Spleen (tissue), 7 donors: ENCODE measurements around the gene POU2F1.

ENCODE experiments used
- CTCF ChIP-seq, 11 experiments: fragments of 200-600 bp in 7 of 11; fragments of 450-650 bp in 4 of 11; sonication (generic) in 4 of 11; IDR thresholded peaks in 8 of 11; conservative IDR thresholded peaks in 3 of 11; 1 replicate in 7 of 11; 2 replicates in 4 of 11; pipeline versions ENCODE4 v1.4.0 to v1.8.0; 2016 to 2021; ENCODE audit warnings: antibody characterized with exemption in 11 of 11, inconsistent platforms in 4 of 11, mild to moderate bottlenecking in 1 of 11
- POLR2A ChIP-seq, 3 donors: fragments of 450-650 bp; IDR thresholded peaks; one replicate each; pipeline ENCODE4 v1.5.1; 2017; ENCODE audit warnings: antibody characterized with exemption in 3 of 3, mild to moderate bottlenecking in 1 of 3
- POLR2AphosphoS5 ChIP-seq, 3 donors: sonication (generic); formaldehyde crosslinking; IDR thresholded peaks; one replicate each; pipeline ENCODE4 v1.5.1; 2017; ENCODE audit warnings: antibody characterized with exemption in 3 of 3
- donor health status: DM: no; HTN: no; CAD: no; lungs with moderate emphysema.
- donor health status: DM: no; HTN: no; CAD: no.
- donor health status: DM: no; HTN: no; CAD: no.

- no peak for TF ChIP-seq CTCF (IDR thresholded peaks at IDR 0.05 in 8 of 11, conservative IDR thresholded peaks at IDR 0.05 in 3 of 11)
- TF ChIP-seq POLR2AphosphoS5 (IDR thresholded peaks at IDR 0.05), result no peak
- TF ChIP-seq POLR2A (IDR thresholded peaks at IDR 0.05), result no peak
Observed at GRCh38 chr1:167400359-167400953, 179.8 kb downstream of the POU2F1 start.
